Mesendoderm (in vitro differentiated cells): ENCODE results near the gene ABHD1. TPM values are rescaled to one million over a fixed set of nuclear protein-coding genes. Genes with fewer than 3 reads are reported as not detected.
"Not testable (repeated sequence)": the region's sequence is repeated elsewhere in the genome, so short reads cannot be mapped to it uniquely, and the experiment has no call there.

ENCODE experiments used
- DNase-seq: peaks from one replicate; pipeline ENCODE4 v3.0.0; 2013
- H2AK5ac ChIP-seq: 2 replicates; pipeline ENCODE4 v1.6.1; 2013; ENCODE audit warnings: low read length, inconsistent platforms
- H2BK120ac ChIP-seq: 2 replicates; pipeline ENCODE4 v1.6.1; 2013; ENCODE audit warnings: low read depth, mild to moderate bottlenecking, low read length, moderate library complexity, mixed read lengths
- H2BK15ac ChIP-seq: replicated peaks from 2 replicates; pipeline ENCODE4 v1.6.1; 2013; ENCODE audit warnings: low read depth, mild to moderate bottlenecking, moderate library complexity
- H2BK5ac ChIP-seq: 2 replicates; pipeline ENCODE4 v1.6.1; 2013; ENCODE audit warnings: low read length, inconsistent platforms
- H3K18ac ChIP-seq: 2 replicates; pipeline ENCODE4 v1.6.1; 2013; ENCODE audit warnings: mild to moderate bottlenecking, low read length, mixed read lengths
- H3K23ac ChIP-seq: one replicate; pipeline ENCODE4 v1.6.1; 2013; ENCODE audit warnings: low read length
- H3K27ac ChIP-seq: 2 replicates; pipeline ENCODE4 v1.5.1; 2013; ENCODE audit warnings: low read depth, mild to moderate bottlenecking, inconsistent platforms, low read length, moderate library complexity
- H3K27me3 ChIP-seq: 2 replicates; pipeline ENCODE4 v1.6.1; 2013; ENCODE audit warnings: low read length, control low read depth, mild to moderate bottlenecking, inconsistent platforms; ENCODE audit not compliant: insufficient read depth, poor library complexity
- H3K36me3 ChIP-seq: 2 replicates; pipeline ENCODE4 v1.6.1; 2013; ENCODE audit warnings: low read length, inconsistent platforms; ENCODE audit not compliant: control insufficient read depth, insufficient read depth
- H3K4ac ChIP-seq: one replicate; pipeline ENCODE4 v1.6.1; 2013; ENCODE audit warnings: low read depth, mild to moderate bottlenecking, low read length, moderate library complexity
- H3K4me1 ChIP-seq: 2 replicates; pipeline ENCODE4 v1.6.1; 2013; ENCODE audit warnings: low read depth, low read length, inconsistent platforms; ENCODE audit not compliant: control insufficient read depth
- H3K4me2 ChIP-seq: 2 replicates; pipeline ENCODE4 v1.6.1; 2013; ENCODE audit warnings: low read length
- H3K4me3 ChIP-seq: 2 replicates; pipeline ENCODE4 v1.5.1; 2013; ENCODE audit warnings: mild to moderate bottlenecking, low read length
- H3K56ac ChIP-seq: one replicate; pipeline ENCODE4 v1.6.1; 2013; ENCODE audit warnings: low read length
- H3K79me1 ChIP-seq: 2 replicates; pipeline ENCODE4 v1.6.1; 2013; ENCODE audit warnings: low read length, inconsistent platforms
- H3K79me2 ChIP-seq: 2 replicates; pipeline ENCODE4 v1.6.1; 2013; ENCODE audit warnings: mild to moderate bottlenecking, low read length; ENCODE audit not compliant: control insufficient read depth, insufficient read depth
- H3K9ac ChIP-seq: 2 replicates; pipeline ENCODE4 v1.6.1; 2013; ENCODE audit warnings: low read length, inconsistent platforms
- H4K5ac ChIP-seq: one replicate; pipeline ENCODE4 v1.6.1; 2013; ENCODE audit warnings: low read length
- H4K8ac ChIP-seq: one replicate; pipeline ENCODE4 v1.6.1; 2013; ENCODE audit warnings: low read depth, mild to moderate bottlenecking, control low read depth, low read length, moderate library complexity
- WGBS: extraction: QIAGEN DNeasy Blood & Tissue Kit; methylation state at CpG from one replicate; pipeline ENCODE4 v1.1.7; 2013; ENCODE audit warnings: low lambda C conversion rate, missing lambda C conversion rate; ENCODE audit not compliant: insufficient coverage; ENCODE audit errors: extremely low coverage; 5-methylcytosine and 5-hydroxymethylcytosine counted together
- polyA plus RNA-seq, 2 experiments: library from polyadenylated mRNA; stranded (reverse); fragments of 200-250 nt; gene quantifications; one replicate each; pipeline ENCODE4 v1.2.3, GENCODE V29; 2013

ABHD1 gene
- polyA plus RNA-seq (2013, experiment 1 of 2): 0.03 TPM
- polyA plus RNA-seq (2013, experiment 2 of 2): 0.04 TPM

DNA sequence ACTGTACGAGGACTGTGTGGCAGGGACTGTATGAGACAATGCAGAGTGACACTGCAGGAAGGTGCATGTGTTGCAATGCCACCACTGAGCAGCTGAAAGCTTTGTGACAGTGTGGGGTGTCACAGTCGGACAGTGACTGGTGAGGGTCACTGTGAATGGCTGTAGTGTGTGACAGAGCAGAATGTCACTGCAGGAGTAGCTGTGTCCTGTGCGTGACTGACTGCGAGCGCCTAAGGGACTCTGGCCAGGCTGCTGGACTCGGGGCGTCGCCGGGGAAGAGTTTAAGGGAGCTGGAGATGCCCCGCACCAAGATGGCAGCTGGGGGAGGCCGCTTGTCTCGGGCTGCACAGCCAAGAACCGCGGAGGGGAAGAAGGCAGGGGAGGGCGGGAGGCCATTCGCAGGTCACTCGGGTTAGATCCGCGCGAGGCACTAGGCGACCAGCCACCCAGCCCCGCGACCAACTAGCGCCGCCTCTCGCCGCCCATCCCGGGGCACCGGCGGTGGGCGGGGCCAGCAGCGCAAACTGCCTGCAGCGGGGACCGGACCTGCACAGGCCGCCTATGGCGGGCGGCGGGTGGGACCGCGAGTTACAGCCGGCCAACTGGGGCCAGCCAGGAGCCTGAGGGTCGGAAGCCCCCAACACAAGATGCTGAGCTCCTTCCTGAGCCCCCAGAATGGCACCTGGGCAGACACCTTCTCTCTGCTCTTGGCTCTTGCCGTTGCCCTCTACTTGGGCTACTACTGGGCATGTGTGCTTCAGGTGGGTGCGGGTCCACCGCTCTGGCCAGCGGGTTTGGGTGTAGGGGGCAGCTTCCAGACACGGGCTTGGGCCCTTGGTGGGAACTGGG is at the start of gene ABHD1:
TSS of gene ABHD1 (plus strand) at position 514 of the 849 bp plus-strand sequence. CDS start at position 648, 134 bp downstream.
- H3K4me3 ChIP-seq: peak within 1 kb of the TSS; percentile 27
- no peaks in the 10 kb centered on the region for H3K79me2 ChIP-seq
- peak within 1 kb of the TSS; percentile 65 for H3K56ac ChIP-seq
- H4K8ac ChIP-seq: no peak within 1 kb of the TSS
- peak within 1 kb of the TSS; percentile 42 for H3K9ac ChIP-seq
- no peak within 1 kb of the TSS for H2AK5ac ChIP-seq
- peak within 1 kb of the TSS; percentile 74 for H3K23ac ChIP-seq
- peaks cover 2% of the 10 kb centered on the region for H3K4me1 ChIP-seq
- no peak for DNase-seq
- H3K18ac ChIP-seq: no peak within 1 kb of the TSS
- WGBS: no CpG with 5 or more reads among the region's 47 CpGs
- H3K79me1 ChIP-seq: no peaks in the 10 kb centered on the region
- no peak within 1 kb of the TSS for H3K4ac ChIP-seq
- H4K5ac ChIP-seq: no peak within 1 kb of the TSS
- peaks cover 10% of the 10 kb centered on the region for H3K27me3 ChIP-seq
- no peaks in the 10 kb centered on the region for H3K36me3 ChIP-seq
- peak within 1 kb of the TSS; percentile 64 for H3K4me2 ChIP-seq
- H2BK5ac ChIP-seq: no peak within 1 kb of the TSS
- H2BK120ac ChIP-seq: no peak within 1 kb of the TSS
- H2BK15ac ChIP-seq: no peak within 1 kb of the TSS
- no peak within 1 kb of the TSS for H3K27ac ChIP-seq

DNA sequence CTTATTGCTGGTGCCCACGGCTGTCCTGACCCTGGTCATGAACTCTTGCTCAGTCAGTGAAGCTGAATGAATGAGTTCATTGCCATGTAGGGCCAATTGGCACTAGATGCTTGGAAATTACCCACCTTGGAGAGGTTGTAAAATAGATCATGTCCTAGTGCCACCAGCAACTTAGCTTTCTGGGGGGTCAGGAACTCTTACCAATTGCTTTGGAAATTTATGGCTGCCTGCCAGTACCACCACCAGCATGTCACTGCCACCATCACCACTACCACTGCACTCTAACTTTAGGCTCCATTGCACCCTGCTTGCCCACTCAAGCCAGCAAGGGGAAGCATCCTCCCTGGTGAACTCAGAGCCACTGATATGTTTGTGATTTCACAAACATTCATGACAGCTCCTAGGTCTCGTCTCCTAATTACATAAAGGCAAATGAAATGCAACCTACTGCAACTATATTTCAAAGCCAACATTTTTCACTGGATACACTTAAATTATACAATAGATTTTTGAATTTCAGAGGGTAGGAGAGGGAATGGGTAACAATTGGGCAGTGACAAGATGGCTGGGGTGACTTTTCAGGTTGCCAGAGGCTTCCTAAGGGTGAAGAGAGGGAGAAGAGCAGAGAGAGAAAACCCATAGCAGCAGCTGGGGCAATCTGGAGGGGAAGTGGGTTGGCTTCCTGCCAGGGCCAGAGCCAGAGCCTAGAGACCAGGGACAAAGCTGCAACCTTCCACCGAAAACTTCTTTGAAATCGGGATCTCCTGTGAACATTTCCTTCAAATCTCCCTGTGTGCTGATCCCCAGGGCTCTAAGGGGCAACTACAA is 48.7 kb upstream of the ABHD1 start:
- Histone ChIP-seq H3K27ac (no peak overlapping the region), H3K23ac (no peak overlapping the region), H3K4ac (no peak overlapping the region), H3K4me1 (peaks cover 2% of the 10 kb centered on the region), H2AK5ac (no peak overlapping the region), H3K9ac (no peak overlapping the region), H3K4me2 (no peak overlapping the region), H3K36me3 (no peaks in the 10 kb centered on the region), H2BK120ac (no peak overlapping the region), H3K4me3 (no peak overlapping the region), H3K79me1 (peaks cover 12% of the 10 kb centered on the region), H3K56ac (no peak overlapping the region), H3K79me2 (peaks cover 12% of the 10 kb centered on the region), H2BK15ac (no peak overlapping the region), H3K27me3 (no peaks in the 10 kb centered on the region), H4K8ac (no peak overlapping the region), H2BK5ac (no peak overlapping the region), H3K18ac (no peak overlapping the region), H4K5ac (no peak overlapping the region)
- no peak for DNase-seq
- no CpG with 5 or more reads among the region's 4 CpGs for WGBS

GRCh38 chr2:27075566-27075871 is 48.1 kb upstream of the ABHD1 start:
- not testable (repeated sequence) for H2AK5ac ChIP-seq, H3K27ac ChIP-seq, H3K36me3 ChIP-seq, H3K4me2 ChIP-seq, H3K4me1 ChIP-seq, DNase-seq, H3K56ac ChIP-seq, H2BK120ac ChIP-seq, H3K27me3 ChIP-seq, H3K18ac ChIP-seq, H3K9ac ChIP-seq, H3K79me2 ChIP-seq, H4K5ac ChIP-seq, H2BK15ac ChIP-seq, H3K4me3 ChIP-seq, H3K23ac ChIP-seq, H3K4ac ChIP-seq, H4K8ac ChIP-seq, H2BK5ac ChIP-seq, H3K79me1 ChIP-seq
- no CpG with 5 or more reads among the region's 6 CpGs for WGBS

- no peak overlapping the region for H3K27ac ChIP-seq
These were observed 47.3 kb upstream of the ABHD1 start for GRCh38 chr2:27076323-27076722.

DNA sequence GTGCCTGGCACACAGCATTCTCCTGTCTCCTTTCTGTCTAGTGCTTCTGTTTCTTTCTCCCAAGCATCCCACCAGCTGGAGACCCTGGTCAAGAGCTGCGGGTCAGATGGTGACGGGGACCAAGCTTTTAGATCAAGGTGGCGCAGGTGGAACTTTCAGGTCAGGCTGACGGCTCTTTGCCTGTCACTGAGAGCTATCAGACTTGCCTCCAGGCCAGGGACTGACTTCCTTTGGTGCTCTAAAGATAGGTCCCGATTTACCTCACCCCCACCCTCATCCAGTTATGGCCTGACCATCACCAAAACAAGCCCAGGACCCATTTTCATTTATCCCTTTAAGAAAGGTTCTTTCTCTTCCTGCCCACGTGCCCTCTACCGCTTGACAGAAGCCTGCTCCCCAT is 46.4 kb upstream of the ABHD1 start:
- Histone ChIP-seq H2BK5ac (no peak overlapping the region), H3K9ac (no peak overlapping the region), H3K4me3 (no peak overlapping the region), H3K56ac (peak overlapping the region; percentile 7), H2AK5ac (no peak overlapping the region), H2BK120ac (no peak overlapping the region), H3K18ac (no peak overlapping the region), H2BK15ac (no peak overlapping the region), H3K4me2 (no peak overlapping the region), H3K4ac (no peak overlapping the region), H3K4me1 (peaks cover 2% of the 10 kb centered on the region), H4K8ac (no peak overlapping the region), H3K27me3 (no peaks in the 10 kb centered on the region), H3K79me2 (no peaks in the 10 kb centered on the region), H3K36me3 (no peaks in the 10 kb centered on the region), H3K27ac (no peak overlapping the region), H4K5ac (no peak overlapping the region), H3K23ac (no peak overlapping the region), H3K79me1 (no peaks in the 10 kb centered on the region)
- no peak for DNase-seq
- no CpG with 5 or more reads among the region's 7 CpGs for WGBS

More at GRCh38 chr2:27076323-27076722, 47.3 kb upstream of the ABHD1 start:
- Histone ChIP-seq H3K36me3 (no peaks in the 10 kb centered on the region), H3K79me1 (no peaks in the 10 kb centered on the region), H3K4me3 (no peak overlapping the region), H2AK5ac (no peak overlapping the region), H4K5ac (no peak overlapping the region), H3K27me3 (no peaks in the 10 kb centered on the region), H3K79me2 (peaks cover under 1% of the 10 kb centered on the region), H4K8ac (no peak overlapping the region), H3K4me1 (peaks cover under 1% of the 10 kb centered on the region), H3K4ac (no peak overlapping the region), H2BK15ac (no peak overlapping the region), H3K23ac (no peak overlapping the region), H3K9ac (no peak overlapping the region), H3K56ac (no peak overlapping the region), H2BK120ac (no peak overlapping the region), H3K4me2 (no peak overlapping the region), H2BK5ac (no peak overlapping the region), H3K18ac (no peak overlapping the region)
- peak; percentile 46 for DNase-seq
- WGBS: no CpG with 5 or more reads among the region's 4 CpGs
